ENCODE measurements around the gene CPSF4.

CPSF4 gene

DNA sequence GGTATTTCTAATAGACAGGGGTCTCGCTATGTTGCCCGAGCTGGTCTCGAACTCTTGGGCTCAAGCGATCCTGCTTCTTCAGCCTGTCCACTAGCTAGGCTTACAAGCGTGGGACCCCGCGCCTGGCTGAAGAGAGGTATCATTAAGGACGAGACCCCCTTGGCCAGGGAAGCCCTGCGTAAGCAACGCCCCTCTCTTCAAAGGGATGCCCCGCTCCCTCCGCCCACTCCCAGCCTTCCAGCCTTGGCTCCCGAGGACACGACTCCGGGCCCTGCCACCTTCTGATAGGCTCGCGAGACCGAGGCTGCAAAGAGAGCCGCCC, 65.5 kb downstream of the CPSF4 start:
- peak overlapping the region; percentile 30; the same call in 1 of the 2 replicates for H3K4me3 ChIP-seq (ENCODE audit: low read length)
- no peak for TF ChIP-seq ZNF274 (IDR thresholded peaks at IDR 0.05; ENCODE audit: low read depth, low read length)

DNA sequence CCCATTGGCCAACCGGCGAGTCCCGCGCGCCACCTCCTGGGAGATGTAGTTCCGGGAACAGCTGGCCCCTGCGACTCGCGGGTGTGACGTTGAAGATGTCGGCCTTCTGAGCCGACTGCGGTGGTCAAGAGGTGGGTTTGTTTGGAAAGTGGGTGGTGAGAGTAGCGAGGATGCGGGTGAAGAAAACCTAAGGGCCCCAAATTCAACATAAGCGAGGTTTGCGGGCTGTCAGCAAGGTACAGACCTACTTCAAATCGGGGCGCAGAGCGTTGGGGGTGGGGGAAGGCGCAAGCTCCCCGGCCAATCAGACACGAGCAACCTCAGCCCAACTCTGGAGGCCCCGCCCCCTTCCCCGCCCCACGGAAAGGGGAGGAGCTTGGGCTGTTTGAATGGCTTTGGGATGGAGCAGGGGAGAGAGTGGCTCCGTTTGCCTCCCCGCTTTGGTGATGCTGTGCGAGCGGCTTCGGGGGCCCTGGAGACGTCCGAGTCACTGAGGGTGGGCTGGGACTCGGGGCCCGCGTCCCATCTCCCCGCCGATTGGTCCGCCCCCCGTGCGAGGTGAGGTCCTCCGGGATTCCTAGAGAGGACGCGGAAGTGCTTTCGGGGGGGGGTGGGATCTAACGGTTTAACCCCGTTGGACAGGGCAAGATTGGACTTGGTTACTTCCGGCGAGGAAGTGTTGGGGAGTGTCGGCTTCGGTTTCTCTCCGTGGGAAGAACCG, 66.0 kb downstream of the CPSF4 start, which contains the start of gene ZKSCAN5:
Gene ZKSCAN5, plus strand, starts transcription at position 60 of the 721 bp plus-strand sequence. CDS start 1,383 bp downstream, outside the sequence.
- TF ChIP-seq ZNF274 (IDR thresholded peaks at IDR 0.05; ENCODE audit: low read depth, low read length), result no peak
- peak within 1 kb of the TSS; percentile 95 for H3K4me3 ChIP-seq (ENCODE audit: low read length)

DNA sequence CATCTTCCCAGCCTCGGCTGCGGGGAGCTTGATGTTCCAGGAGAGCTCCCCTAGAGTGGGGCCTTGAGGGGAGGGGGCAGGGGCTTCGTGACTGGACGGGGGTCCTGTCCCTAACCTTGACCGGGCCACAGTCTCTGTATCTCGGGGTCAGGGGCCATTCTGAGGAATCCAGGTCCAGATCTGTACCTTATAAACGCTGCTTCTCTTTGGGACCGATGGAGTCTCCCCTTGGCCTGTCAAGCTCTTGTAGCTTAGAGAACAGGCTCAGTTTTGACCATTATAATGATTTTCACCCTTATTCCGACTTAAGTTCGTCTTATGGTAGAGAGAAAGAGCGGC, 66.5 kb downstream of the CPSF4 start:
- peak overlapping the region; percentile 95 for H3K4me3 ChIP-seq (ENCODE audit: low read length)
- TF ChIP-seq ZNF274 (IDR thresholded peaks at IDR 0.05; ENCODE audit: low read depth, low read length), result no peak
